HEK293T (cell line): Measurements from ENCODE around the gene CABP4.

Experiments used
- ARNT ChIP-seq: fragments of 450-650 bp; IDR thresholded peaks from 2 replicates; pipeline ENCODE4 v1.6.1; 2017; ENCODE audit warnings: mild to moderate bottlenecking
- BHLHE40 ChIP-seq: fragments of 450-650 bp; IDR thresholded peaks from 2 replicates; pipeline ENCODE4 v1.6.1; 2016; ENCODE audit warnings: mild to moderate bottlenecking, moderate library complexity, borderline replicate concordance
- CTBP1 ChIP-seq: fragments of 450-650 bp; IDR thresholded peaks from 2 replicates; pipeline ENCODE4 v1.6.1; 2016; ENCODE audit warnings: borderline replicate concordance
- ELF4 ChIP-seq: fragments of 450-650 bp; IDR thresholded peaks from 2 replicates; pipeline ENCODE4 v1.6.1; 2017; ENCODE audit warnings: antibody characterized with exemption
- FOXK2 ChIP-seq: fragments of 450-650 bp; IDR thresholded peaks from 2 replicates; pipeline ENCODE4 v1.6.1; 2016; ENCODE audit warnings: mild to moderate bottlenecking
- FOXM1 ChIP-seq: fragments of 450-650 bp; IDR thresholded peaks from 2 replicates; pipeline ENCODE4 v1.6.1; 2017; ENCODE audit warnings: mild to moderate bottlenecking, borderline replicate concordance
- L3MBTL2 ChIP-seq: fragments of 450-650 bp; conservative IDR thresholded peaks from 2 replicates; pipeline ENCODE4 v1.6.1; 2016; ENCODE audit warnings: mild to moderate bottlenecking
- NFRKB ChIP-seq: fragments of 450-650 bp; IDR thresholded peaks from 2 replicates; pipeline ENCODE4 v1.6.1; 2016; ENCODE audit warnings: mild to moderate bottlenecking, moderate library complexity
- SP1 ChIP-seq: fragments of 450-650 bp; IDR thresholded peaks from 2 replicates; pipeline ENCODE4 v1.6.1; 2017
- SUZ12 ChIP-seq: fragments of 450-650 bp; IDR thresholded peaks from 2 replicates; pipeline ENCODE4 v1.6.1; 2016; ENCODE audit warnings: mild to moderate bottlenecking
- TARDBP ChIP-seq: fragments of 450-650 bp; IDR thresholded peaks from 2 replicates; pipeline ENCODE4 v1.6.1; 2016
- ZNF384 ChIP-seq: fragments of 450-650 bp; IDR thresholded peaks from 2 replicates; pipeline ENCODE4 v1.6.1; 2016
- TF ChIP-seq, protein P1 (sequence below): fragments of 450-650 bp; IDR thresholded peaks from 2 replicates; pipeline ENCODE4 v1.6.1; 2016

DNA sequence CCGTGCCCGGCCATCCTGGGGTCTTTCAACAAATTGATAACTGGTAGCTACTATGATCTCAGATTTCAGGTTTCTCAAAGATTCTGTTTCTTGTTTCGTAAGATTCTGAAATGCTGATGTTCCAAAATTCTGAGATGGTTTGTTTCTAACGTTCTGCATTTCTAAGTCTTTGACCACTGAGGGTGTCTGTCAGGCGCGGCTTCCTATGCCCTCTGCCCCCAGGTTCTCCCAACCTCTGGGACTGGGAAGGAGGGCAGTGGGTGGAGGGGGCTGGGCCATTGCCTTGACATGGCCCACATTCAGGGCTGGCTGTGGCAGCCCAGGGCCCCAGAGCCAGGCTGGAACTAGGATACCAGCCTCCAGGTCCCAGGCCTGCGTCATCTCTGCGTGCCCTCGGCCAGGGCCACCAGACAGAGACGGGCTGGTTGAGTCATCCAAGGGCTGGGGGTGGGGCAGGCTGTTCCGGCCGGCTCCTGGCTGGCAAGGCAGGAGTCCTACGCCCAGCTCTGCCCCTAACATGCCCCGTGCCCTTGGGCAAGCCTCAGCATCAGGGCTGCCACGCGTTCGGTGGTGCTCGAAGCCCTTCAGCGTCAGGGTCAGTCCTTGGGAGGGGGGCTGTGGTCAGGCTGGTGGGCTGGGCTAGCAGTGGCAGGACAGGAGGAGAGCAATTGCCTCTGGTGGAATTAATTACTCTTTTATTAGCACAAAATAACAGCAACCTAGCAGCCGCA, 8.7 kb downstream of the CABP4 start:
- TF ChIP-seq SUZ12 (no peak), FOXK2 (no peak), FOXM1 (no peak), ZNF384 (no peak), SP1 (no peak), NFRKB (no peak), ELF4 (no peak), BHLHE40 (no peak), TARDBP (no peak), L3MBTL2 (no peak; the same call in none of the 2 replicates), CTBP1 (no peak), ARNT (no peak)
- TF ChIP-seq, protein P1, sequence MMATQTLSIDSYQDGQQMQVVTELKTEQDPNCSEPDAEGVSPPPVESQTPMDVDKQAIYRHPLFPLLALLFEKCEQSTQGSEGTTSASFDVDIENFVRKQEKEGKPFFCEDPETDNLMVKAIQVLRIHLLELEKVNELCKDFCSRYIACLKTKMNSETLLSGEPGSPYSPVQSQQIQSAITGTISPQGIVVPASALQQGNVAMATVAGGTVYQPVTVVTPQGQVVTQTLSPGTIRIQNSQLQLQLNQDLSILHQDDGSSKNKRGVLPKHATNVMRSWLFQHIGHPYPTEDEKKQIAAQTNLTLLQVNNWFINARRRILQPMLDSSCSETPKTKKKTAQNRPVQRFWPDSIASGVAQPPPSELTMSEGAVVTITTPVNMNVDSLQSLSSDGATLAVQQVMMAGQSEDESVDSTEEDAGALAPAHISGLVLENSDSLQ, result no peak
